A549 (cell line): ENCODE results near the gene C4orf17.
"Not testable (repeated sequence)": the region's sequence is repeated elsewhere in the genome, so short reads cannot be mapped to it uniquely, and the experiment has no call there.

ENCODE experiments used
- BHLHE40 ChIP-seq: IDR thresholded peaks from 2 replicates; pipeline ENCODE4 v1.6.1; 2012; ENCODE audit warnings: low read depth, low read length, inconsistent platforms
- KDM1A ChIP-seq: fragments of 200-600 bp; sonication (generic); IDR thresholded peaks from 2 replicates; pipeline ENCODE4 v1.6.1; 2016; ENCODE audit warnings: low read depth, mild to moderate bottlenecking

GRCh38 chr4:99534699-99535098, 23.9 kb downstream of the C4orf17 start:
- not testable (repeated sequence) for TF ChIP-seq KDM1A, BHLHE40
